NB4 (cell line): ENCODE measurements around the gene INSIG2.

ENCODE experiments used
- DNase-seq: peaks from one replicate; pipeline ENCODE4 v3.0.0; 2010; ENCODE audit warnings: low read depth
- H3K4me3 ChIP-seq: one replicate; pipeline ENCODE4 v1.5.1; 2011; ENCODE audit warnings: mild to moderate bottlenecking, low read depth, low read length, moderate library complexity
- MYC ChIP-seq: IDR thresholded peaks from 2 replicates; pipeline ENCODE4 v1.6.1; 2011; ENCODE audit warnings: low read depth, low read length
- POLR2A ChIP-seq: IDR thresholded peaks from 2 replicates; pipeline ENCODE4 v1.6.1; 2011; ENCODE audit warnings: mild to moderate bottlenecking; ENCODE audit not compliant: insufficient read length; ENCODE audit errors: extremely low read depth
- TF ChIP-seq, protein P1 (sequence below): IDR thresholded peaks from one replicate; pipeline ENCODE4 v1.5.1; 2012; ENCODE audit warnings: low read depth, low read length
- TF ChIP-seq, protein P2 (sequence below): IDR thresholded peaks from 2 replicates; pipeline ENCODE4 v1.6.1; 2011; ENCODE audit warnings: low read depth, low read length

INSIG2 gene

DNA sequence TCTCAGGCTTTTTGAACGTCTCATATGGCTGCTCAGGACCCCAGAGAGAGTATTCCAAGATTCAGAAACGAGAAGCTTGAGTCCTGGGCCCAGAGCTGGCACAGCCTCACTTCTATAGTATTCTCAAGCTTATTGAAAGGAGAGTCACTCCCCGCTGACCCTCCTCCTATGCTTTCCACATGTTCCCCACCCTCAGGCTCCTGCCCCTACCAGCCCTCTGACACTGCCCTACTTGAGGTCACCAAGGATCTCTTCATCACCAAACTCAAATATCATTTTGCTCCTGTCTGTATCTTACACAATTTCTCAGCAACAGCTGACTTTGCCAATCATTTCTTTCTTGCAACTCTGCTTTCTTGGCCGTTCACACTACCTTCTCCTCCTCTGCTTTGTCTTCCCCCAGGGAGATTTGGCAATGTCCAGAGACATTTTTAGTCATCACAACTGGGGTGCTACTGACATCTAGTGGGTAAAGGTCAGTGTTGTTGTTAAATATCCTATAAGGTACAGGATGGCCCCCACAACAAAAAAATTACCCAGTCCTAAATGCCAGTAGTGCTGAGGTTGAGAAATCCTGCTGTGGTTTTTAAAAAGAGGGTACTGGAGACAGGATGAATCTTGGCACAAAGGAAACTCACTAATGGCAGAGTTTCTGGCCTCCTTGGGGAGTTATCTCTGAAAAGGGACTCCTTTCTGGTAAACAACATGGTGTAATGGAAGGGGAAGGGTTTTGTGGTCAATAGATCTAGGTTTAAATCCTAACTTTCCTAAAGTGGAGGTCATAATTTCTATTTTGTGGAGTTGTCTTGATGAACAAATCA is 26.9 kb upstream of the INSIG2 start:
- TF ChIP-seq, protein P1, sequence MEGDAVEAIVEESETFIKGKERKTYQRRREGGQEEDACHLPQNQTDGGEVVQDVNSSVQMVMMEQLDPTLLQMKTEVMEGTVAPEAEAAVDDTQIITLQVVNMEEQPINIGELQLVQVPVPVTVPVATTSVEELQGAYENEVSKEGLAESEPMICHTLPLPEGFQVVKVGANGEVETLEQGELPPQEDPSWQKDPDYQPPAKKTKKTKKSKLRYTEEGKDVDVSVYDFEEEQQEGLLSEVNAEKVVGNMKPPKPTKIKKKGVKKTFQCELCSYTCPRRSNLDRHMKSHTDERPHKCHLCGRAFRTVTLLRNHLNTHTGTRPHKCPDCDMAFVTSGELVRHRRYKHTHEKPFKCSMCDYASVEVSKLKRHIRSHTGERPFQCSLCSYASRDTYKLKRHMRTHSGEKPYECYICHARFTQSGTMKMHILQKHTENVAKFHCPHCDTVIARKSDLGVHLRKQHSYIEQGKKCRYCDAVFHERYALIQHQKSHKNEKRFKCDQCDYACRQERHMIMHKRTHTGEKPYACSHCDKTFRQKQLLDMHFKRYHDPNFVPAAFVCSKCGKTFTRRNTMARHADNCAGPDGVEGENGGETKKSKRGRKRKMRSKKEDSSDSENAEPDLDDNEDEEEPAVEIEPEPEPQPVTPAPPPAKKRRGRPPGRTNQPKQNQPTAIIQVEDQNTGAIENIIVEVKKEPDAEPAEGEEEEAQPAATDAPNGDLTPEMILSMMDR, result peak; percentile 44
- TF ChIP-seq, protein P2, sequence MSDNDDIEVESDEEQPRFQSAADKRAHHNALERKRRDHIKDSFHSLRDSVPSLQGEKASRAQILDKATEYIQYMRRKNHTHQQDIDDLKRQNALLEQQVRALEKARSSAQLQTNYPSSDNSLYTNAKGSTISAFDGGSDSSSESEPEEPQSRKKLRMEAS, result no peak
- TF ChIP-seq POLR2A (no peak), MYC (no peak)
- H3K4me3 ChIP-seq, result no peak overlapping the region
- DNase-seq, result peak; percentile 85

DNA sequence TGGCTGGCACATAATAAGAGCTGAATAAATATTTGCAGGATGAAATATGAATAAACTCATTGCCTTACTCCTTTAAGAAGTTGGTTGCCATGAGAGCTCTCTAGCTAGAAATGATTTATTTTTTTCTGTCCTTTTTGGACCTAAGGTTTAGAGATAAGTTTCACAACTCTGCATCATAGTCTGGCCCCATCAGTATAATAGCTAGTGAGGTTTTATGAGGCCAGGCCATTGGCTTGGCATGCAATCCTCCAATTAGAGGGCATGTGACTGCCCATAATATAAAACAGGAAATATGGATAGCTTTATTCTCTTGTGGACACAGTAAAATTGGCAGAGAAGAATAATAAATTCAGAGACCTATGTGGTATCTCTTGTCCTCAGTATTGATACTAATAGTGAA is 26.2 kb upstream of the INSIG2 start:
- DNase-seq, result no peak
- TF ChIP-seq, protein P2, result no peak
- H3K4me3 ChIP-seq, result no peak overlapping the region

DNA sequence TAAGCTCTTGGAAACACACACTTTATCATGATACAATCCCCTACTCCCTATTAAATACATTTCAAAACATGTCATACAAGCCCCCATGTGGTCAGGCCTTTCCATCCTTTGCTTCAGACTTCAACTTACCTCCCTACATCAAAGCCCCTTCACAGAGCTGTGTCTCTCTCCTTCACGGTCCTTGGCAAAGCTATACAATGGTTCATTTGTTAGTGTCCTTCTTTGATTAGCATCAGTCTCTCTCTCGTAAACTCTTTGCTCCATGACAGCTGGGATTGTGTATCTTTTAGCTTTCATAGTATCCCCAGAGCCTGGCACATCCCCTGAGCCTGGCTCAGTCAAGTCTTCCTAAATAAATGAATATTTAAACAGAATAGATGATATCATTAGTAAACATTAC is 25.6 kb upstream of the INSIG2 start:
- DNase-seq, result no peak
- TF ChIP-seq POLR2A (no peak), MYC (no peak)
- TF ChIP-seq, protein P1, result no peak
- TF ChIP-seq, protein P2, result no peak
- H3K4me3 ChIP-seq, result no peak overlapping the region

DNA sequence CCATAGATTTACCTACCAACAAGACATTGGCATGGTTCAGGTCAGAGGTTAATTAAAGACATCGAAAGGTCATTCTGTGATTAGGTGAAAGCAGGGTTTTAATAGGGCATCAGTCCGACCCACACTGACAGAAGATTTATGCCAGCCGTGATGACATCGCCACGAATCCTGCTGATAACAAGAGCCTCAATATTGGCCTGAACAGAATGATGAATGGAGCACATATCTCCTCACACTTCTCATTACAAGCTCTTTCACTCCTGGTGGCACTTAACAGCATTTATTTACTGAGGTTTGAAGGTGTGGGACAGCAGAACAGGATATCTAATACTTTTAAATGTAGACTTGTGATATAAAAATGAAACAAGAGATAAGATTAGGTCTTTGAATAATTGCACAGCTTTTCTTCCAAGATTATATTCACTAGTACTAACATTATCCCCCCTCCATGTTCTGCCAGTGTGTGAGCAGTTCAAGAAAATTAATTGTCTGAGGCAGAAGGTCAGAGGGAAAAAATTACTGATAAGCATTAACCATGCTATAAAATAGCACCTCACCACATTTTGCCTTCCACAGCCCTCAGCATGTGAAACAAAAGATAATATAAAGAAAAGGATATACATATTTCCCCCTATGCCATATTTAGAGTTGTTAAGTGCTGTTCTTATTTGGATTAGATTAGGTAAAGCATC is 23.1 kb upstream of the INSIG2 start:
- TF ChIP-seq, protein P2, result no peak
- TF ChIP-seq POLR2A, result no peak
- H3K4me3 ChIP-seq, result no peak overlapping the region
- no peak for DNase-seq

DNA sequence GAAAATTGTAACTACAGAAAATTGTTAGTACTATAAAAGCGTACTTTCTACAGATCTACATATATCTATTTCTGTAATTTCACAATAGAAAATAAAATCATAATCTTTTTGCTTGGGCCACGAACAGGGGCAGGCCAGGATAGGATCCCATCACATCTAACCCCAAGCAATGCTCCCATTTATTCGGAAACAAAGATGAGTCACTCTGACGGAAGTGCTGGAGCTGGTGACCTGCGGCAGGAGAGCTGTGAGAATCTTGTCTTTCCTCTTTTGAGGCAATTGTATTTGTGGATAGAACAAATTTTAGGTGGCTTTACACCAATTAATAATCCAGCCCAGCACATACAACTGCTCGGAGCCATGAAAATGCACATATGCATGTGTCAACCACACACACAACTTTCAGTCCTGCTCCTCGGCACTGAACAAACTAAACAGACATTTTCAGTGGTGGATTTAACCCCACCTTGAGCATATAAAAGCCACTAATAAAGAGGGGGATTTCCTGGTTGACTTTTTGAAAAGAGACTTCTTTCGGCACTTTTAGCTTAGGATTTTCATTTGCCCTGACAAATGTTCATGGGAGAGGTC is 22.3 kb upstream of the INSIG2 start:
- no peak for DNase-seq
- TF ChIP-seq POLR2A, result no peak
- TF ChIP-seq, protein P1, result no peak
- TF ChIP-seq, protein P2, result no peak
- no peak for TF ChIP-seq MYC

DNA sequence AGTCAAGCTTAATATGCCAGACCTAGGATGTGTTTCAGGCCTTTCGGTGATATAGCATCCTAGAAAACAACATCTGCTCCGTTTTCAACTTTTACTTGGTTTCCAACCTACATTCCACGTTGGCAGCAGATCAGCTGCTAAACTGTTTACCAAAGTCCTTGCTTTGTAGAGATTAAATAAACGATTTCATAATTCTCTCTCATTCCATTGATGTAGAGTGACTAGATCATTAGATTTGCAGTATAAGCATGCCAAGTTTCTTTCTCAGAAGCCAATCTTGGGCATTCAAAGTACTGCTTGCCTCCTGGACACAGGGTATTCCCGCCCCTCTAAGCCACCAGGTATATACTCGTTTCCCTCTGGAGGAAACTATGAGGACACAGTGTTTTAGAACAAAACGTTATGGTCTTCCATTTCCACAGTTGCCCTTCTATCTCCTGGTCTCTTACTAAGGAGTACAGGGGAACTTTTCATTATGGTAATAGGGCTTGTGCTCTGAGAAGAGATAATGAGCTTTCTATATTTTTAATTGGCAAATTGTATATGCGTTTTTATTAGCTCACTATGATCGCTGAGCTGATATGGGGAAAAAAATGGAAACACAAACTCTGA is 10.5 kb upstream of the INSIG2 start:
- no peak for DNase-seq
- no peak overlapping the region for H3K4me3 ChIP-seq
- TF ChIP-seq POLR2A (no peak), MYC (no peak)
- TF ChIP-seq, protein P1, result no peak
- TF ChIP-seq, protein P2, result no peak

More for the DNA sequence above, 22.3 kb upstream of the INSIG2 start:
- no peak overlapping the region for H3K4me3 ChIP-seq
